Body of pancreas (tissue), 4 donors: ENCODE data around the gene HOXD1.

Source experiments
- CTCF ChIP-seq, 7 experiments: fragments of 450-650 bp in 4 of 7; fragments of 200-600 bp in 3 of 7; sonication (generic) in 3 of 7; IDR thresholded peaks; one replicate each; pipeline ENCODE4 v1.5.1; 2016 to 2019; ENCODE audit warnings: antibody characterized with exemption in 7 of 7
- POLR2A ChIP-seq, 3 donors: fragments of 450-650 bp; IDR thresholded peaks; one replicate each; pipeline ENCODE4 v1.6.1; 2016; ENCODE audit warnings: antibody characterized with exemption in 3 of 3, mild to moderate bottlenecking in 2 of 3

DNA sequence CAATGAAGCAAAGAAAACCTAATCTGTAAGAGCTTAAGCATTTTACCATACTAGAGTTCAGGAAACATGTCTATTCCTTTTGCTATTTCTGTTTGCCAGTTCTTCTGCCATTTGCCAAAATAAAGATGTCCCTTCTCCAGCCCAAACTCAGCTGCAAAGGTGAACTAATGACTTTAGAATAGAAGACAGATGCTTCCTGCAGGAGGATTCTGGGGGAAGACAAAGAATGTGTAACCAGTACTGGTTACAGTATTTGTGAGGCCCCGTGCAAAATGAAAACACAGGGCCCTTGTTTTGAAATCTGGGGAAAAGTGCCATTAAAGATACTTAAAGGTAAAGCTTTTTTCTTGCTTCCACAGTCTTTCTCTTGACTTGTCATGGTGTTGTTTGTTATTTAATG is 46.5 kb downstream of the HOXD1 start:
- no peak for TF ChIP-seq POLR2A (IDR thresholded peaks at IDR 0.05)
- TF ChIP-seq CTCF (IDR thresholded peaks at IDR 0.05) = no peak
